GM21526 (cell line): Measurements from ENCODE around the gene PHF21B.
"Not testable (repeated sequence)": the region's sequence is repeated elsewhere in the genome, so short reads cannot be mapped to it uniquely, and the experiment has no call there.

Experiments used
- ATAC-seq: cut with Tn5 transposase; IDR thresholded peaks from one replicate; pipeline ENCODE4 v1.9.1; 2021; ENCODE audit warnings: moderate library complexity; ENCODE audit not compliant: unreplicated experiment, low FRiP score

Gene PHF21B

DNA sequence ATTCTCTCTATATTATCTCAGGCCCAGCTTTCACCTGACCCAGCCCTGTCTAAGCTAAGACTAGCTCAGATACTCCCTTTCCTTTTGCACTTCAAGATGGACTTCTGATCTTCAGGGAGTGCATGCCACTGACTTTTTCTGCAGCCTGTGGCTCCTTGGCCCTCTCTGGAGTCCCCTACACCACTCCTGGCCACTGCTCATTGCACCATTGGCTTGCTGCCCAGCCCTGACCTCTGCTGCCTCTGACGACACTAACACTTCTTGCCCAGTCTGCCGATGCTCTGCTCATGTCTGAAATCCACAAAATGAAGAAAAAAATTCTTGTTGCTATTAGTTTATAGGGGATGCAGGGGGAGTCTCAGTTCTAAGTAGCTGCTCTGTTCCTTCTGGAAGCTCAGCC is 106.6 kb downstream of the PHF21B start:
- not testable (repeated sequence) for ATAC-seq

DNA sequence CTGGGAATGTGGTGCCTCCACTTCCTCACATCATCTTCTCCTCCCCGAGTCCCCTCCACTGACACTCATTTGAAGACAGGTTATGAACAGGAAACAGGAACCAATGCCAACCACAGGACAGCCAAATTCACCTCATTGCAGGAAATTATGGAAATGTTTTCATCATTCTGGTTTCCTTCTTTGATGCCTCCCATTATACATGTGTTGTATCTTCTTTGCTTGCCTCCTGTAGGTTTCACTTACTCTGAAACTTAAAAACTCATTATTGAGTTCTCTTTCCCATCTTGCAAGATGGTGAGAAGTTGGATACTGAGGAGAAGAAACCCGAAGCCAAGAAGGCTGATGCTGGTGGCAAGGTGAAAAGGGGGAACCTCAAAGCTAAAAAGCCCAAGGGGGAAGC is 108.5 kb downstream of the PHF21B start:
- ATAC-seq: no peak

DNA sequence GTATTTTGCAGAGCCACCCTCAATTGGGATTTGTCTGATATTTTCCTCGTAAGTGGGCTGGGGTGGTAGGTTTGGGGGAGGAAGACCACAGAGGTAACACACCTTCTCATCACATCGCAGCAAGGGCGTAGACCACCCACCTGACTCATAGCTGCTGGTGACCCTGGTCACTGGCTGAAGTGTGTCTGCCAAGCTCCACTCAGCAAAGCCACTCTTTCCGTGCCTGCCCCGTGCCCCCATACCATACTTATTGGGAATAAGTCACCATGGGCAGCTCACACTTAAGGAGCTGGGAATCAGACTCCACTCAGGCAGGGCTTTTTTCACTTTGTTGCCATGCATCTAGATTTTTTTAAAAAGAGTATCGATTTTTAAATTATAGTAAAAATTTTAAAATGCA is 111.6 kb downstream of the PHF21B start:
- no peak for ATAC-seq

DNA sequence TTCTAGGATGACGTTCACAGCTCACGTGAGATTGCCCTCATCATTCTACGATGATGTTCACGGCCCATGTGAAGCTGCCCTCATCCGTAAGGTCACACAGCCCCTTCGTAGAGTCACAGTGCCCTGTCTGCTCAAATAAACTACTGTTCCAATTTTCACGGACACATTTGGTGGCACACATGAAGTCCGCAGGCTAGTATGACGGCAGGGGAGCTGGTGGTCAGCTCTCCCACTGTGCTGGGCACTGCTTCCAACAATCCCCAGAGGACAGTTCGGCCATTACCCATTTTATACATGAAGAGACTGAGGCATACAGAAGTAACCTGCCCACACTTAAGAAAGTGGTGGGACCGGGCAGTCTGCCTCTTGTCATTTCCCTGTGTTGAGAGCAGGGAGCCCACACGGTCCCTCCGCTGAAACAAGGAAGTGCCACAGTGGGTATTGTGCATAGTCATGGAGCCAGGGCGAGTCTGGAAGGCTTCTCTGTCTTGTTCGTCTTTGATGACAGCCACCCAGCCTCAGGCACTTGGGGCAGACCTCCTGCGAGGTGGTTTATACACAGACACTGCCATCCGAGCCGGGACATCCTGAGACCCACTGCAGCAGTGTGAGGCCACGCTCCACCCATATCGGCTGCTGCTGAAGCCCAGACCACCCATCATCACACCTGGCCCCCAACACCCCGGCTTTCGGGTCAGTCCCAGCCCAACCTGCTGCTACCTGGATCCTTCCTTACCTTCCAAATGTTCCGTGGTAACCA is 114.3 kb downstream of the PHF21B start:
- ATAC-seq: no peak

DNA sequence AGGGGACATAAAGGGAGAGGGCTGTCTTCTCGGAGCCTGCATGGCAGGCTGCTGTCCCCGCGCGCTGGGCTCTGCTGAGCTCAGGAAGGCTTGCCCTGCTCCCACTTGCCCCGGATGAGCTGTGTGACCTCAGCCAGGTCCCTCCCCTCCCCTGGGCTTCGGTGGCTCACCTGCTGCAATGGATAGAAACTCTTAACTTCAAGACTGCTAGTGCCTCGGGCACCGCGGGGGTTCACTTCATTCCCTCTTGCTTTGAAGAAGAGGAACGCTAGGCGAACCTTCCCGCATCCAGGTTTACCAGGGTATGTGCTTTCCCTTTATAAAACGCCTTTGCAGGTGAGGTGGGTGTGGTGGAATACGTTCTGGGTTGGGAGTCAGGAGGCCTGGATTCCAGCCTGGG is 115.0 kb downstream of the PHF21B start:
- ATAC-seq: no peak

DNA sequence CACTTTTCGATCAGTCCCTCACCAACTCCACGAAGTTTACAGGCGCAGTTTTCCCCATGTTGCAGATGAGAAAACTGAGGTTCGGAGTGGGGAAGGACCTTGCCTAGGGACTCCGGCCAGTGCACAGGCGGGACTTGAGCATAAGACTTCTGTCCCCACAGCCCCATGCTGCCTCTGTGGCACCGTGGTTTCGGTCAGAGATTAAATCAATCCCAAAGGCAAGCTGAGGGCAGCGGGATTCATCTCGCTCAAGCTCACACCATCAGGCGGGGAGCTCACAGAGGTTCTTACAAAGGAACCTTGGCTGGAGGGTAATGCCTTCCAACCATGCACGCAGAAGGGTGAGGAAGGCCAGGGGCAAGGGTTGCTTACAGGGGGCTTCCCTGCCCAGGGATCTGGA is 115.5 kb downstream of the PHF21B start:
- ATAC-seq: no peak

DNA sequence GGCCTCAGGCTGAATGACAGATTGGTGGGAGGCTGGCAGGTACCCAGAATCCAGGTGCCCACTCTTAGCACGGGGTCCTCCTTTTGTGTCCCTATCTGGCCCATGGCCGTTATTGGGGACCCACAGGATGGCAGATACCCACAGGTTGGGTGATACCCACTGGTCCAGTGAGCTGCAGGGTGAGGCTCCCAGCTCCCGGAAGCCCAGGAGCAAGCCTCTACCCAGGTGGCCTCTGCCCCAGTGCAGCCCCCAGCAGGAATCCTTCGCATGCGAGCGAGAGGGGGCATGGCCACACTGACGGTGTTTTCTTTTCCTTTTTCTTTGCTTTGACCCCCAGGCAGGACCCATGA is 116.1 kb downstream of the PHF21B start:
- no peak for ATAC-seq

DNA sequence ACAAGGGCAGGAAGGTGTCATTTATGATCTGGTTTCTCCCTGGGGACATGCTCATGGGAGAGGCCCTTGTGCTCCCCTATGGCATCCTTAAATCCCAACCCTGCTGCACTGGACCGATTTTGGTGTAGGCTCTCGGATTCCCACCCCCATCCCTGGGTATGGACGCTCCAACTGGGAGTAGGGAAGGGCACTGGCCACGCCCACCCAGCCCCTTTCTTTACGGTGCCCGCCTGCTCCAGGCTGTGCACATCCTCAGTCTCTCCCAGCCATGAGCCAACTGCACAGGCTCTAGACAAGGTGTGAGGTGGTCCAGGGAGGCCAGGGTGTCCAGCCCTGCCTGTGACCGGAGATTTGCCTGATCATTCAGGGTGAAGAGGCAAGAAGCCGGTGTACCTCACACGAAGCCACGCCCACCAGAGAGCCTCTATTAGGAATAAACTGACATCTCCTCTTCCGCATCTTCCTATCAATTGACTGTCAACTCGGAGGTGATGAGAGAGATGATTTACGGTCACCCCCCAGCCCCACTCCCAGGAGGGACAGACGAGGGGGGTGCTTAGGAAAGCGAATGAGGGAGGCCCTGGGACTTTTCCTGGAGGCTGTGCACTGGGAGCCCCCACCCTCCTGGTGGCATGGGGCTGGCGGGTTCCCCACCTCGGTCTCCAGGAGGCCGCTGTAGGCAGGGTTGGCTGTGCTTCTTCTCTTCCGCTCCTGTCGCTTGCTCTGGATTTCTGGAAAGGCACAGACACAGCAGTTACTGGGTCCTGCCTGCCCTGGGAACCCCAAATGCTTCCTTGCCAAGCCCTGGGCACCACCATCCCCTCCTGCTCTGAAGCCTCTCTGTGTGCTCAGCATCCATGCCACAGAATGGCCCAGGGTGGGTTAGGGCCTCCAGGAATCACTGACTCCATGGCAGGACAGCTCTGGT is 116.7 kb downstream of the PHF21B start:
- ATAC-seq: no peak

DNA sequence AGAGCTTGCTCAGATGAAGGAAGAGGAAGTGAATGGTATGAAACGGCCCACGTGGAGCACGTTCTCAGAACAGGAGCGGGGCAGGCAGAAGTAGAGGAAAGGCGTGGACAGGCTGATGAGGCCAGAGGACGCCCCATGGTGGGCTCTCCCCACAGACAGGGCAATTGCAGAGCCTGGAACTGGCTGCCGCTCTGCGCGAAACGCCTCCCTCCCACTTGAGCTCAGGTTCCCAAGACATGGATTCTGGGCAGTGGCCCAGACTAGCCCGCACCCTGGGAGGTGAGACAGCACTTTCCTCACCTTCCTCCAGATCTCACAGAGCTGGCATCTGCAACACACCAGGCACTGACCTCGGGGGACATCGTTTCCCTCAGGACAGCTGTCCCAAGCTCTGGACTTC is 117.6 kb downstream of the PHF21B start:
- ATAC-seq: no peak

DNA sequence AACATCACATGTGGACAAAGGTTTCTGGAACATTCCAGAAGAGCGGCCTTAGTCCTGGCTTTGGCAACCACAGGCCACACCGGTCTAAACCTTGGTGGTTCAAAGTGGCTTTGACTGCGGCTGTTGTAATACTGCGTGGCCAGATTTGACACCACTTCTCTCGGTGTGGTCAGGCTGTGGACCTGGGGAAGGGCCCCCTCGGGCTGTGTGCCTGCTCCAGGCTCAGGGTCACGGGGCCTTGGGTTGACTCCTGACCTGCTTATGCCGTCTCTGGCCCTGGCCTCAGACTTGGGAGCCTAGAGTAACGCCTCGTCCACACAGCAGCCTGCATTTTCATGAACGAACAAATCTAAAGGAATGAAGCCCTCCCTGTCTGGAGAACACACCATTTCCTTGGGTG is 118.0 kb downstream of the PHF21B start:
- no peak for ATAC-seq

DNA sequence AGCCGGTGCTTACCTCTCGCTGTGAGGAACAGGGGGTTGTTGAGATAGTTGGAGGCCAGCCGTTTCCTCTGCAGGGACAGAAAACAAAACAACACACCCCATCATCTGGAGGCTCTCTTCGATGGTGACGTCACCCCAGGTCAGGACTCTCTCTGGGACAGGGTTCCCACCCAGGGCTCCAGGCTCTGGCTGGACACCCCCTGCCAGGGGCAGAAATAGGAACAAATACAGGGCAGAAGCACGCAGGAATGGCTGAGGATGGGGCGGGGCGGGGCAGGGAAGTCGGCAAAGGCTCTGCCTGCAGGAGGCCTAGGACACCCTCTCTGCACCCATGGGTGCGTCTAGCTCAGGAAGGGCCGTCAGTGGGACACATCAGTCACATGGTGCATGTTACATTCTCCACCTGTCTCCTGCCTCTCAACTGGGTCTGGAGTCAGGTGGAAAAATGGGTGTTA is 118.5 kb downstream of the PHF21B start:
- ATAC-seq: no peak

DNA sequence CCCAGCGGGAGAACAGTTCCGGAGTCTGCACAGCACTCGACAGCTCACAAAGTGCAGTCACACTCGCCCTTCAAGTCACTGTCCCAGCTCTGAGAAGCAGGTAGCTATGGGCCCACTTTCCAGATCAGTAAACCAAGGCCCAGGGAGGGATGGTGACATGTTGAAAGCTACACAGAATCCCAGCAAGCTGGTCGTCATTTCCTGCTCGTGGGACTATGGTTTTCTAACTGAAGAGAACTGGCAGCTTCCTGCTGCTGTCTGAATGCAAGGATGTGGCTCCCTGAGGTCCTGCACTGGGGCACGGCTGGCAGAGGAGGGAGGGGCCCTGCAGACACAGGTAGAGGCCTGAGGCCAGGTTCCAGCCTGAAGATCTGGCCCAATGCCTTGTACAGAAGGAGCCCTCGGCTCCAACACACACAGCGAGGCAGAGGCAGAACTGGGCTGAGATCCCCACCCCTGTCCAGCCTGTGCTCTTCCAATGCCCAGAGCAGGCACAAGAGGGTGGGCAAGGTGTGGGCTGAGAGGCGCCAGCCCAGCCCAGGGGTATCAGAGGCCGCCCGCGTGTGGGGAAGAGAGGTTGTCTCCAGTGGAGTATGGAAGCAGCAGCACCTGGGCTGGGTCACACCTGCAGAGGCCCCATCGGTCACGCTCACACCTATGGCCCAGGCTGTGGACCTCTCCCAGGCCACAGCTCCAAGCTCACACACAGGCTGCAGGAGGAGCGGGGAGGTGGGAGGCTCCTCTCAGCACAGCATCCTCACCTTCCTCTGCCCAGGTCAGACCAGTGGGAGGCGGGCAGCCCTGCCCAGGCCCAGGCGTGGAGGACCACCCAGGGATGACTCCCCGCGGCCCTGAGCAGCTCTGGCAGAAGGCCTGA is 119.2 kb downstream of the PHF21B start:
- ATAC-seq: no peak

DNA sequence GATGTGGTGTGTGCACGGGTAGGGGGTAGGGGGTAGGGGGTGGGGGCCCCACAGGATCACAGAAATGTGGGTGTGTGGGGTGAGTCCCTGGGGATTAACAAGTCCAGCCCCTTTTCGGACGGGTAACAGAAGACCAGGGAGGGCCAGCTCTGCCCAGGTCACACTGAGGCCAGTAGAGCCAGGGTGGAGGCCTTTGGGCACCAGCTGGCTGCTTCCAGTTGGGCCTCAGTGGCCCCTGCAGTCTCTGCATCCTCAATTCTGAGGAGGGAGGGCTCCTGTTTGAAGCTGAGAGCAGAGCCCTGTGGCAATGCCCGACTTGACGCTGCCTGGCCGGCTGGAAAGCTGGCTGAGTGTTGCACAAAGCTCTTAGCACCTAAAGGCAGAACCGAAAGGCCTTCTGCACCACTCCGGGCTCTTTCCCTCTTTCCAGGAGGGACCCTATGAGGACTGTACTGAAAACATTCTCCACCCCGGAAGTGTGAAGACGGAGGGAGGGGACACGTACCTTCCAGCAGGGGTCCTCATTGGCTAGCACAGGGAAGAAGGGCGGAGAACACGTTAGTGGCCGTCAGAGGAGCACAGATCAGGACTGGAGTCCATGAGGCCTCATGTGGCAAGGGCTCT is 120.4 kb downstream of the PHF21B start:
- no peak for ATAC-seq

DNA sequence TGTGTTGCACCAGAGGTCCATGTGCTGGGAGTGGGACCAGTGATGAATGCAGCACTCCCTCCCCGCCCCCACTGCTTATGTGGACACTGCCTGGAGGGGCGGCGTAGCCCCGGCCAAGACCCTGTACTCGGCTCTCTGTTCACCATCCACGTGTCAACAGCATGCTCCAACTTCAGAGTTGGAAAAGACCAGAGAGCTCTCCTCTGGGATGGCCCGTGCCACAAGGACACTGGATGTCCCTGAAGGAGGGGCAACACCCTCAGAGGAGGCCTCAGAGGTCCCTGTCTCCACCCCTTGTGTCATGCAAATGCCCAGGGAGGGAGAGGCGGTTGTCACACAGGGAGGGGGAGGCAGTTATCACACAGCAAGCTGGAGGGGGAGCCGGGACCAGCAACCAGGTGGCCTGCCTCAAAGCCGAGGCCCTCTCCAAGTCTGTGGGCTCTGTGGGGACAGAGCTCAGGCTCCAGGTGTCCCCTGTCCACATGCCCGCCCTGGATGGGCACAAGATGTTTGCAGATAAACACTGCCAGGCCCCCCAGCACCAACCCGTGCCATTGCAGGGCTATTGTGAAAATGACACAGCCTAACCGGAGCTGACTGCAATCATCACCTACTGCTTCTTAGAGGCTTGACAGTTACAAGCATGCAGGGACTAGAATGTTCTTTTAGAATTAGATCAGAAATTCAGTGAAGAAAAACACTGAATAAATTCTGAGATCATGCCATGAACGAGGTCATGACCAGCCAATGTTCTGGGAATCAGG is 121.1 kb downstream of the PHF21B start:
- no peak for ATAC-seq

DNA sequence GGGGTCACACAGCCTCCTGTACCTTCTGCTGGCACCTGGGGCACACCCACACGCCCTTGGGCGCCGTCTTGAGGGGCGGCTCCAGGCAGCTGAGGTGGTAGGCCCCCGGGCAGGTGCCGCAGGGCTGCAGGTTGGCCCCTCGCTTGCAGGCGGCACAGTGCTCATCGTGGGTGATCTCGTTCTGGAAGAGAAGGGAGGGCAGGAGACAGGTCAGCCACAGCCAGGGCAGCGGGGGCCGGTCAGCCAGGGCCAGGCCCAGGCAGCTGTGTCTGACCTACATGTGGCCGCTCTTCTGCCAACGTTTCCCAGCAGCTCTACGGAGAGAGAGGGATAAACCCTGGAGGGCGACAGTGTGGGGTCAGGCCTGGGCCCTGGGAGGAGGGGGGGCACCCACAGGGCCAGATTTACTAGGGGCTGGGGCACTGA is 121.9 kb downstream of the PHF21B start:
- ATAC-seq: no peak

DNA sequence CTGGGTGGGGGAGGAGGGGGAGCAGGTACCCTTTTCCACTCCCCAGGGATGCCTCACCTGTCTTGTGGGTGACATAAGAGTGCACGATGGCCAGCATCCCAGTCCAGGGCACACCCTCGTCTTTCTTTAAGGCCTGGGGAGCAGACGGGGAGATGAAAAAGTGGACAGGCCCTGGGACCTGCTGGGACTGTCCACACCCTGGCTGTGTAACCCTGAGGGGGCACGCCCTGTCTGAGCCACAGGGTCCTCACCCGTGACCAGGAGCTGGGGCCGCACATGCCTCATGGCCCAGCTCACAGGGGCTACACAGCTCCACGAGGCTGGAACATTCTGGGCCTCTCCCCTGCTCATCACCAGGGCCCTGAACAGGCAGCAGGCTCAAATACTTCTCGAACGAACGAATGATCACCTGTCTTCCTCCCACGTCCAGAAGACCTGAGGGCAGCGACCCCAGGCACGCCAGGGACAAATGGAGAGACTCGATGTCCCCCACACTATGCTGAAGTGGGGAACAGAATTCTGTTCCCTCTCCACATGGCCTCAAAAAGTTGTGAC is 123.9 kb downstream of the PHF21B start:
- ATAC-seq: no peak

DNA sequence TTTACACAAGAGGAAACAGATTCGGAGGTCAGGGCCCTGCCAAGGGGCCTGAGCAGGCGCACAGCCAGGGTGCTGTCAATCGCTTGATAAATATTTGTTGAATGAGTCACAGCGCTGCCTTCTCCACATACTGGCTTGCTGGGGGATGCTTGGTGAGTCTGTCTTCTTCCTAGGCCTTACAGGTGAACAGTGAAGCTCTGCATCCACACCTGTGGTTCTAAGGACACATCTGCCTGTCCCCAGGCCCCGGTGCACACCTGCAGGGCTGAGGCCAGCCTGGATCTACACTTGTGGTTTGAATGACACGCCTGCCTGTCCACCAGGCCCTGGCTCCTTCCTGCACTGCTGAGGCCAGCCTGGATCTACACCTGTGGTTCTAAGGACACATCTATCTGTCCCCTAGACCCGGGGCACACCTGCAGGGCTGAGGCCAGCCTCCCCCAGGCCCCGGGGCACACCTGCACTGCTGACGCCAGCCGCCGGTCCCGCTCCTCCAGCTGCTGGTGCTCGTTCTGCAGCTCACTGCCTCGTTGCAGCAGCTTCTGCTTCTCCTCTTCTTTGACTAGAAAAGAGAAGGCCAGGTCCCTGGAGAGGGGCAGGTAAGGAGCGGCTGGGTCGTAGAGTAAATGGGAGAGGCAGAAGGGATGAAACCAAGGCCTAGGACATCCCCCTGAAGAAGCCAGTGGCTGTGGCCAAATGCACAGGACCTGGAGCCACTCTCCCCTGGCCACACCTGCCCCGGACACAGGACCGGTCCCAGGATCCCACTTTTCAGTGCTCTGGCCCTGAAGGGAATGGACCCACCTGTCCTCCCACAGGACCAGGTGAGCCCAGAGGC is 124.6 kb downstream of the PHF21B start:
- ATAC-seq: no peak

DNA sequence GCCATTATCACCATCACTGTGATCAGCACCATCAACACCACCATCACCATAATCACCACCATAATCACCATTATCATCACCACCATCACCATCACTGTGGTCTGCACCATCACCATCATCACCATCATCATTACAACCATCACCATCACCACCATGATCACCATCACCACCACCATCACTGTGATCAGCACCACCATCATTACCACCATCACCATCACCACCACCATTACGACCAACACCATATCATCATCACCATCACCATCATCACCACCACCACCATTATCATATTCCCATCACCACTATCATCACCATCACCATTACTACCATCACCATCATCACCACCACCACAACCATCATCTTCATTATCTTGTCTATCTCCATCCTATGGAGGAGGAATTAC is 125.2 kb downstream of the PHF21B start:
- ATAC-seq: no peak
